IPS-18a (cell line): ENCODE measurements around the gene FNBP1.

Experiments
- H3K27ac ChIP-seq: one replicate; pipeline ENCODE4 v1.5.1; 2013; ENCODE audit warnings: low read length
- H3K27me3 ChIP-seq: one replicate; pipeline ENCODE4 v1.6.1; 2013; ENCODE audit warnings: mild to moderate bottlenecking, low read length; ENCODE audit not compliant: control insufficient read depth, insufficient read depth
- H3K36me3 ChIP-seq: one replicate; pipeline ENCODE4 v1.6.1; 2013; ENCODE audit warnings: low read depth, low read length; ENCODE audit not compliant: control insufficient read depth
- H3K4me1 ChIP-seq: one replicate; pipeline ENCODE4 v1.6.1; 2013; ENCODE audit warnings: low read depth, low read length; ENCODE audit not compliant: control insufficient read depth
- H3K4me3 ChIP-seq: one replicate; pipeline ENCODE4 v1.5.1; 2013; ENCODE audit warnings: low read length
- H3K9ac ChIP-seq: one replicate; pipeline ENCODE4 v1.6.1; 2013; ENCODE audit warnings: mild to moderate bottlenecking, low read length, moderate library complexity
- H3K9me3 ChIP-seq: one replicate; pipeline ENCODE4 v1.6.1; 2013; ENCODE audit warnings: low read depth, low read length; ENCODE audit not compliant: control insufficient read depth

Gene FNBP1

GRCh38 chr9:129919841-129920240 is 123.1 kb downstream of the FNBP1 start:
- Histone ChIP-seq H3K9me3 (no peaks in the 10 kb centered on the region), H3K4me1 (no peaks in the 10 kb centered on the region), H3K9ac (no peak overlapping the region), H3K27ac (no peak overlapping the region), H3K27me3 (no peaks in the 10 kb centered on the region), H3K4me3 (no peak overlapping the region), H3K36me3 (peaks cover 2% of the 10 kb centered on the region)

GRCh38 chr9:129919277-129919676 is 123.7 kb downstream of the FNBP1 start:
- Histone ChIP-seq H3K4me3 (no peak overlapping the region), H3K36me3 (peaks cover under 1% of the 10 kb centered on the region), H3K4me1 (no peaks in the 10 kb centered on the region), H3K9ac (no peak overlapping the region), H3K9me3 (no peaks in the 10 kb centered on the region), H3K27ac (no peak overlapping the region), H3K27me3 (no peaks in the 10 kb centered on the region)

GRCh38 chr9:129918296-129918950 is 124.6 kb downstream of the FNBP1 start:
- Histone ChIP-seq H3K27ac (no peak overlapping the region), H3K27me3 (no peaks in the 10 kb centered on the region), H3K36me3 (no peaks in the 10 kb centered on the region), H3K9ac (no peak overlapping the region), H3K4me1 (no peaks in the 10 kb centered on the region), H3K4me3 (no peak overlapping the region), H3K9me3 (no peaks in the 10 kb centered on the region)

- Histone ChIP-seq H3K4me1 (no peaks in the 10 kb centered on the region), H3K27me3 (no peaks in the 10 kb centered on the region), H3K9me3 (no peaks in the 10 kb centered on the region), H3K27ac (no peak overlapping the region), H3K36me3 (no peaks in the 10 kb centered on the region), H3K9ac (no peak overlapping the region), H3K4me3 (no peak overlapping the region)
These were observed 126.3 kb downstream of the FNBP1 start for GRCh38 chr9:129916707-129917106.

- no peaks in the 10 kb centered on the region for H3K36me3 ChIP-seq
- H3K9me3 ChIP-seq = no peaks in the 10 kb centered on the region
- peaks cover 9% of the 10 kb centered on the region for H3K4me1 ChIP-seq
- H3K27ac ChIP-seq = no peak overlapping the region
- no peaks in the 10 kb centered on the region for H3K27me3 ChIP-seq
- H3K9ac ChIP-seq = no peak overlapping the region
- no peak overlapping the region for H3K4me3 ChIP-seq
These were observed 128.9 kb downstream of the FNBP1 start for GRCh38 chr9:129914051-129914450.

GRCh38 chr9:129910628-129911567 is 132.1 kb downstream of the FNBP1 start:
- Histone ChIP-seq H3K9ac (no peak overlapping the region), H3K9me3 (no peaks in the 10 kb centered on the region), H3K36me3 (no peaks in the 10 kb centered on the region), H3K4me3 (no peak overlapping the region), H3K4me1 (peaks cover 14% of the 10 kb centered on the region), H3K27ac (no peak overlapping the region), H3K27me3 (no peaks in the 10 kb centered on the region)

DNA sequence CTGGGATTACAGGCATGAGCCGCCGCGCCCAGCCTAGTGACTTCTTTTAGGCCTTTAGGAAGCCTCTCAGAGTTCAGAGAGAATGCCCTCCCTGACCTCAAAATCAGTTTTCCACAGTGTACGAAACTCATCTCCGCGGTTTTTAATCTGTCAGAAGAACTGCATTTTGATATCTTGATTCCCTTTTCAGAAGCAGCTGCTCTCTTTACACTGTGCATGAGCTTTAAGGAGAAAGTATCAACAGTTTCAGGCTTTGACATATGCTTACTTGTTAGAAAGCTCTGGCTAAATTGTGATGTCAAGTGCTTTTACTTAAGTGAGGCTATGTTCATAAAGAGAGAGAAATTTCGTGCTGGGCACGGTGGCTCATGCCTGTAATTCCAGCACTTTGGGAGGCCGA is 133.1 kb downstream of the FNBP1 start:
- Histone ChIP-seq H3K9ac (no peak overlapping the region), H3K27me3 (no peaks in the 10 kb centered on the region), H3K36me3 (no peaks in the 10 kb centered on the region), H3K9me3 (no peaks in the 10 kb centered on the region), H3K27ac (no peak overlapping the region), H3K4me1 (peaks cover 14% of the 10 kb centered on the region), H3K4me3 (no peak overlapping the region)

GRCh38 chr9:129908906-129909305 is 134.1 kb downstream of the FNBP1 start:
- Histone ChIP-seq H3K9me3 (no peaks in the 10 kb centered on the region), H3K4me3 (peak overlapping the region; percentile 17), H3K9ac (no peak overlapping the region), H3K36me3 (no peaks in the 10 kb centered on the region), H3K27ac (peak overlapping the region; percentile 46), H3K27me3 (no peaks in the 10 kb centered on the region), H3K4me1 (peaks cover 14% of the 10 kb centered on the region)

- no peak overlapping the region for H3K9ac ChIP-seq
- H3K9me3 ChIP-seq = no peaks in the 10 kb centered on the region
- H3K36me3 ChIP-seq = peaks cover under 1% of the 10 kb centered on the region
- H3K4me3 ChIP-seq = no peak overlapping the region
- no peaks in the 10 kb centered on the region for H3K27me3 ChIP-seq
- H3K27ac ChIP-seq = no peak overlapping the region
- peaks cover 14% of the 10 kb centered on the region for H3K4me1 ChIP-seq
These were observed 135.8 kb downstream of the FNBP1 start for GRCh38 chr9:129907201-129907600.

GRCh38 chr9:129906298-129906697 is 136.7 kb downstream of the FNBP1 start:
- peaks cover 5% of the 10 kb centered on the region for H3K36me3 ChIP-seq
- H3K4me1 ChIP-seq = peaks cover 14% of the 10 kb centered on the region
- no peaks in the 10 kb centered on the region for H3K27me3 ChIP-seq
- no peak overlapping the region for H3K4me3 ChIP-seq
- H3K27ac ChIP-seq = no peak overlapping the region
- no peak overlapping the region for H3K9ac ChIP-seq
- no peaks in the 10 kb centered on the region for H3K9me3 ChIP-seq

- Histone ChIP-seq H3K9me3 (no peaks in the 10 kb centered on the region), H3K27me3 (no peaks in the 10 kb centered on the region), H3K36me3 (peaks cover 8% of the 10 kb centered on the region), H3K27ac (no peak overlapping the region), H3K4me3 (no peak overlapping the region), H3K4me1 (peaks cover 12% of the 10 kb centered on the region), H3K9ac (no peak overlapping the region)
These were observed 138.3 kb downstream of the FNBP1 start for GRCh38 chr9:129904734-129905133.
